Left ventricle myocardium inferior (tissue), 1 donor: Measurements from ENCODE around the gene DUSP6. TPM values are rescaled to one million over a fixed set of nuclear protein-coding genes. Genes with fewer than 3 reads are reported as not detected.

Experiments used
- DNase-seq: peaks from one replicate; pipeline ENCODE4 v3.0.0-alpha.2; 2020
- H3K27ac ChIP-seq: fragments of 200-600 bp; replicated peaks from 2 replicates; pipeline ENCODE4 v1.8.0; 2021
- H3K27me3 ChIP-seq: fragments of 200-600 bp; 2 replicates; pipeline ENCODE4 v1.8.0; 2021; ENCODE audit warnings: low read depth
- H3K36me3 ChIP-seq: fragments of 200-600 bp; 2 replicates; pipeline ENCODE4 v1.8.0; 2021
- H3K4me1 ChIP-seq: fragments of 200-600 bp; 2 replicates; pipeline ENCODE4 v1.8.0; 2021
- H3K4me3 ChIP-seq: fragments of 200-600 bp; 2 replicates; pipeline ENCODE4 v1.8.0; 2021; ENCODE audit warnings: mild to moderate bottlenecking, moderate library complexity
- H3K9me3 ChIP-seq: fragments of 200-600 bp; replicated peaks from 2 replicates; pipeline ENCODE4 v1.8.0; 2021
- intact Hi-C: fragments of 100-400 bp; cut with micrococcal nuclease; formaldehyde crosslinking; loops from one replicate; pipeline ENCODE4 v1.11.0; 2022
- total RNA-seq: library from RNA; stranded (reverse); fragmentation: NEBNext Ultra II Directional; extraction: Animal tissue kit (Norgen Biotek cat#: 25700); gene quantifications from one replicate; pipeline ENCODE4 v1.2.1, GENCODE V29; 2021
- TF ChIP-seq, protein P1 (sequence below): fragments of 200-600 bp; IDR thresholded peaks from 2 replicates; pipeline ENCODE4 v1.8.0; 2021; ENCODE audit warnings: antibody characterized with exemption, mild to moderate bottlenecking, borderline replicate concordance
- donor health status: DM: no; HTN: yes; CAD: no; lungs with severe emphysema.

The DUSP6 gene
- total RNA-seq, 1 donor from 2014 or later: 16.1 TPM

DNA sequence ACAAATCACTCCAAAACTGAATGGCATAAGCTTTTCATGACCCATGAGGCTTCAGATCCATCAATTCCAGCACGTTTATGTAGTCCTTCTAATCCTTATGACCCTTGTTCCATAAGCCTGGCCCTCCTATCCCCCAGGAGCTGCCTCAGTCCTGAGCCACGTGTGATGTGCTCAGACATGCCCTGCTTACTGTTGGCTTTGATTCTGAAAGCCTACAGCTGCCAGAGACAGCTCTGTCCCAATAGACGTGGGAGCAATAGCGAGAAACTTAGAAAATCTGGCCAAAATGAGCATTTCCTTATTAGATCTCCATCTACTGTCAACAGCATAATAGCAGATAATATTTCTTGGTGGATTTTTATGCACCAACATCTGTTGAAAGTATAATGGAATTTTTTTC, 33.2 kb downstream of the DUSP6 start:
- no peaks in the 10 kb centered on the region for H3K27me3 ChIP-seq
- H3K27ac ChIP-seq: no peak overlapping the region
- H3K36me3 ChIP-seq: no peaks in the 10 kb centered on the region
- no peak for DNase-seq
- intact Hi-C loops: no loop called here
- TF ChIP-seq, protein P1, sequence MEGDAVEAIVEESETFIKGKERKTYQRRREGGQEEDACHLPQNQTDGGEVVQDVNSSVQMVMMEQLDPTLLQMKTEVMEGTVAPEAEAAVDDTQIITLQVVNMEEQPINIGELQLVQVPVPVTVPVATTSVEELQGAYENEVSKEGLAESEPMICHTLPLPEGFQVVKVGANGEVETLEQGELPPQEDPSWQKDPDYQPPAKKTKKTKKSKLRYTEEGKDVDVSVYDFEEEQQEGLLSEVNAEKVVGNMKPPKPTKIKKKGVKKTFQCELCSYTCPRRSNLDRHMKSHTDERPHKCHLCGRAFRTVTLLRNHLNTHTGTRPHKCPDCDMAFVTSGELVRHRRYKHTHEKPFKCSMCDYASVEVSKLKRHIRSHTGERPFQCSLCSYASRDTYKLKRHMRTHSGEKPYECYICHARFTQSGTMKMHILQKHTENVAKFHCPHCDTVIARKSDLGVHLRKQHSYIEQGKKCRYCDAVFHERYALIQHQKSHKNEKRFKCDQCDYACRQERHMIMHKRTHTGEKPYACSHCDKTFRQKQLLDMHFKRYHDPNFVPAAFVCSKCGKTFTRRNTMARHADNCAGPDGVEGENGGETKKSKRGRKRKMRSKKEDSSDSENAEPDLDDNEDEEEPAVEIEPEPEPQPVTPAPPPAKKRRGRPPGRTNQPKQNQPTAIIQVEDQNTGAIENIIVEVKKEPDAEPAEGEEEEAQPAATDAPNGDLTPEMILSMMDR: no peak
- peaks cover 20% of the 10 kb centered on the region for H3K4me1 ChIP-seq
- no peak overlapping the region for H3K4me3 ChIP-seq
- no peaks in the 10 kb centered on the region for H3K9me3 ChIP-seq

DNA sequence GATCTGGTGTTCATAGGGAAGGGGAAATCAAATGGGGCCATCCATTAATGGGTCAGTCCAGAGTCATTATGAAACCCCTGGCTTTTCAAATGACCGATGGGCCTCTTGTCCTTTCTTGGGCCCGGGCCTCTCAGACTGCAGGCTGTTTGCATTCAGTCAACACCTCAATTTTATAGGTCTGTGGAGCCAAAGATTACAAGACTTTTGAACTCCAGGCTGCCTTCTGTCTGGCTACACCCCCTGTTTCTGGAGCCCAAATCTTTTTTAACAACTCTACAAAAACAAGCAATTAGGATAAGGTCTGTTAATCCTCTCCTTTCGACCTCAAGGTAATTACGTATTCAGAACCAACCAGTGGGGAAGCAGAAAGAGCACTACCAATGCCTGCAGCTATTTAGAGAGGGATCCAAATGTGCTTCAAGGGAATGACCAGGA, 35.6 kb downstream of the DUSP6 start:
- TF ChIP-seq, protein P1: no peak
- intact Hi-C loops: no loop called here
- DNase-seq: no peak
- H3K36me3 ChIP-seq: no peaks in the 10 kb centered on the region
- H3K9me3 ChIP-seq: no peaks in the 10 kb centered on the region
- H3K4me1 ChIP-seq: peaks cover 20% of the 10 kb centered on the region
- H3K27me3 ChIP-seq: no peaks in the 10 kb centered on the region
- no peak overlapping the region for H3K4me3 ChIP-seq
- peak overlapping the region; percentile 36 for H3K27ac ChIP-seq

DNA sequence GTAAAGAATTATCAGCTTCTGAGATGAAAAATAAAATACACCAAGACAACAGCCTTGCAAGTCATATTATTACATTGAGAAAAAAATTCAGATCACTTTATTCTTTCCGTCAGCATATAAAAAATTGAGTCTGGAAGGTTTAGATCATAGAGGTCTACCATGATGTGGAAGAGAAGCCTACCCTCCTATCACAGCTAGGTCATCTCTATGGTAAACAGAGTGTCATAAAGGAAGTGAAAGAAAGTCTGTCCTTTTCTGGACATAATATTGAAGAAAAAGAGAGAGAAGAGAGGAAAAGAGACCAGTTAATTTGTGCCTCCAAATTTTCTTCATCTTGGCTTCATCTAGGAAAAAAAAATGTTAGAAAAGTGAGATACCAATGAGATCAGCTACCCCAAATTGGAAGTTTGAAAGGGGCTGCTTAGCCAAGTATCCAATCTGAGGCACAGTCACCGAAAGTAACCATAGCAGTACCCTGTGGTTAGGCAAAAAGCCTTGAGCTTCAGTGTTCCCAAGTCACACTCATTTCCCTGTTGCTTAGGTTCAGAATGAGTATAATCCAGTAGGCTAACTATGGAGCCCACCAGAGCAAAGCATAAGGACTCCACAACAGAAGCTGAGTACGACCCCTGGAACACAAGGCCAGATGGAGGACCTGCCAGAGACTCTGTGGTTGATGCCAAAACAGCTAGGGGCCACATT, 38.1 kb downstream of the DUSP6 start:
- H3K27ac ChIP-seq: no peak overlapping the region
- no peak overlapping the region for H3K4me3 ChIP-seq
- DNase-seq: no peak
- H3K27me3 ChIP-seq: no peaks in the 10 kb centered on the region
- H3K9me3 ChIP-seq: no peaks in the 10 kb centered on the region
- H3K36me3 ChIP-seq: no peaks in the 10 kb centered on the region
- intact Hi-C loops: no loop called here
- TF ChIP-seq, protein P1: no peak
- H3K4me1 ChIP-seq: peaks cover 15% of the 10 kb centered on the region

DNA sequence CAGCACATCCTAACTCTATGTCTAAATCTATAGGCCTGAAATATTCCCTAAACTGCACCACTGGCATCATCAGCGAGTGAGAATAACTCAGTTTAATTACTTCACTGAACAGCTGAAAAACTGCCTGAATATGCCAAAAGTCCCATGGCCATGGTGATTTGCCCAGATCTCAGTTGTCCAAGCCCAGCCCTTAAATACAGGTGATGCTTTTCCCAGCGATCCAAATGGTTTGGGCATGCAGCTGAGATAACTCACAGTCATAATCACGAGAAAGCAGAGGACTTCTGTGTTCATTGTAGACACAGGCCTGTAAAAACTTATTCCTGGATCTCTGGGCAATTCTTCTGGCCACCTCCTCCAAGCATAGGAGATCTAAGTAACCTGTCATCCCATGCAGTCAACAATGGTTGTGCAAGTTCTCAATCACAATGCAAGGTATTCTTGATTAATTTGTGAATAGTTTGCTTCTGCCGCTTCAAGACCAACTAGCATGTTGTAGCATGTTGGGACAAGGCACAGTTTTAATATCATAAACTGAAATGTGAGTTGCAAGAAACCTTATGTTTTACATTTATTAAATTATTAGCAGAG, 40.5 kb downstream of the DUSP6 start:
- TF ChIP-seq, protein P1: no peak
- no peak overlapping the region for H3K27ac ChIP-seq
- peaks cover 7% of the 10 kb centered on the region for H3K4me1 ChIP-seq
- H3K36me3 ChIP-seq: no peaks in the 10 kb centered on the region
- no peaks in the 10 kb centered on the region for H3K9me3 ChIP-seq
- no peaks in the 10 kb centered on the region for H3K27me3 ChIP-seq
- intact Hi-C loops: no loop called here
- no peak overlapping the region for H3K4me3 ChIP-seq
- DNase-seq: no peak

DNA sequence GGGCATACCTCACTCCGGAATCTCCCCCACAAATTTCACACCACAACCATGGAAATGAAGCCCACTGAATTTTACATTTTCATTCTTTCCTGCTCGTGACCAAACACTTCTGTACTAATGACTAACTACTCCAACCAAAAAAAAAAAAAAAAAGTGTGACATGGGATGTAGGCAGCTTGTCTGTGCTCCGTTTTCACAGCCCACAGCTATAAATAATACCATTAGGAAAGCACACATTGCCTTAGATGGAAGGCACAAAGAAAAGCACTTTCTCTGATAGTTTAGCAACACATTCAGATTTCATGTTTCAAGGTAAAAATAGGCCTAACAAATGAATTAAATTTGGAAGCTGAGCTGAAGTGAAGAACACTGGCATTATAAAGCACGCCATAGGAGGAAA, 42.5 kb downstream of the DUSP6 start:
- Histone ChIP-seq H3K4me1 (no peaks in the 10 kb centered on the region), H3K27me3 (no peaks in the 10 kb centered on the region), H3K27ac (no peak overlapping the region), H3K36me3 (no peaks in the 10 kb centered on the region), H3K4me3 (no peak overlapping the region), H3K9me3 (no peaks in the 10 kb centered on the region)
- no peak for DNase-seq
- intact Hi-C loops: no loop called here
- TF ChIP-seq, protein P1: no peak
